ENCODE data around the gene CARD18. TPM values are rescaled to one million over a fixed set of nuclear protein-coding genes. Genes with fewer than 3 reads are reported as not detected.

CARD18 gene
- total RNA-seq, 1 experiment from 2014 or later = not detected

GRCh38 chr11:105156720-105157119 is 17.2 kb upstream of the CARD18 start:
- CTCF ChIA-PET = interaction anchor here (1.2 to 1.8 kb wide), 2 partner anchors 8 to 24 kb away, joined by 3 to 6 read pairs; no protein-coding TSS in a partner anchor
- Mint-ChIP-seq H3K4me3 (ENCODE audit: unreplicated experiment) (no peak overlapping the region), H3K27ac (ENCODE audit: low read depth, unreplicated experiment) (no peak overlapping the region), H3K4me1 (ENCODE audit: insufficient read depth, unreplicated experiment) (peaks cover 8% of the 10 kb centered on the region), H3K36me3 (ENCODE audit: insufficient read depth, unreplicated experiment) (no peaks in the 10 kb centered on the region), H3K27me3 (ENCODE audit: insufficient read depth, unreplicated experiment) (no peaks in the 10 kb centered on the region), H3K9me3 (ENCODE audit: unreplicated experiment) (no peaks in the 10 kb centered on the region)
- POLR2A ChIA-PET = no interaction called here
- no TSS peak for BruUV-seq (replicated peaks)
- DNase-seq (ENCODE audit: unreplicated experiment) = no peak
- no peak for TF ChIP-seq CTCF (IDR thresholded peaks at IDR 0.05; ENCODE audit: unreplicated experiment)
- intact Hi-C loops (cut with micrococcal nuclease) = no loop called here

- no peak overlapping the region for H3K27ac Mint-ChIP-seq (ENCODE audit: low read depth, unreplicated experiment)
- POLR2A ChIA-PET = no interaction called here
- no peak overlapping the region for H3K4me3 Mint-ChIP-seq (ENCODE audit: unreplicated experiment)
- DNase-seq (ENCODE audit: unreplicated experiment) = no peak
- H3K36me3 Mint-ChIP-seq (ENCODE audit: insufficient read depth, unreplicated experiment) = no peaks in the 10 kb centered on the region
- H3K27me3 Mint-ChIP-seq (ENCODE audit: insufficient read depth, unreplicated experiment) = no peaks in the 10 kb centered on the region
- BruUV-seq (replicated peaks) = no TSS peak
- H3K4me1 Mint-ChIP-seq (ENCODE audit: insufficient read depth, unreplicated experiment) = peaks cover 8% of the 10 kb centered on the region
- intact Hi-C loops (cut with micrococcal nuclease) = no loop called here
- H3K9me3 Mint-ChIP-seq (ENCODE audit: unreplicated experiment) = no peaks in the 10 kb centered on the region
- no peak for TF ChIP-seq CTCF (IDR thresholded peaks at IDR 0.05; ENCODE audit: unreplicated experiment)
- CTCF ChIA-PET = no interaction called here
Observed at GRCh38 chr11:105156231-105156630, 16.7 kb upstream of the CARD18 start.

GRCh38 chr11:105155679-105156078 is 16.1 kb upstream of the CARD18 start:
- DNase-seq (ENCODE audit: unreplicated experiment) = no peak
- H3K27ac Mint-ChIP-seq (ENCODE audit: low read depth, unreplicated experiment) = no peak overlapping the region
- H3K4me3 Mint-ChIP-seq (ENCODE audit: unreplicated experiment) = no peak overlapping the region
- H3K4me1 Mint-ChIP-seq (ENCODE audit: insufficient read depth, unreplicated experiment) = peaks cover 8% of the 10 kb centered on the region
- POLR2A ChIA-PET = no interaction called here
- BruUV-seq (replicated peaks) = no TSS peak
- no peak for TF ChIP-seq CTCF (IDR thresholded peaks at IDR 0.05; ENCODE audit: unreplicated experiment)
- H3K27me3 Mint-ChIP-seq (ENCODE audit: insufficient read depth, unreplicated experiment) = no peaks in the 10 kb centered on the region
- no peaks in the 10 kb centered on the region for H3K9me3 Mint-ChIP-seq (ENCODE audit: unreplicated experiment)
- intact Hi-C loops (cut with micrococcal nuclease) = no loop called here
- H3K36me3 Mint-ChIP-seq (ENCODE audit: insufficient read depth, unreplicated experiment) = no peaks in the 10 kb centered on the region
- CTCF ChIA-PET = interaction anchor here (0.6 kb wide), 1 partner anchor 49 kb away, joined by 3 read pairs; no protein-coding TSS in a partner anchor

- peaks cover 8% of the 10 kb centered on the region for H3K4me1 Mint-ChIP-seq (ENCODE audit: insufficient read depth, unreplicated experiment)
- H3K27me3 Mint-ChIP-seq (ENCODE audit: insufficient read depth, unreplicated experiment) = no peaks in the 10 kb centered on the region
- no peak for TF ChIP-seq CTCF (IDR thresholded peaks at IDR 0.05; ENCODE audit: unreplicated experiment)
- no peak overlapping the region for H3K4me3 Mint-ChIP-seq (ENCODE audit: unreplicated experiment)
- no peak overlapping the region for H3K27ac Mint-ChIP-seq (ENCODE audit: low read depth, unreplicated experiment)
- ChIA-PET CTCF (no interaction called here), POLR2A (interaction anchor here (1.1 kb wide), 1 partner anchor 9 kb away, joined by 4 read pairs; no protein-coding TSS in a partner anchor)
- BruUV-seq (replicated peaks) = no TSS peak
- intact Hi-C loops (cut with micrococcal nuclease) = no loop called here
- no peaks in the 10 kb centered on the region for H3K36me3 Mint-ChIP-seq (ENCODE audit: insufficient read depth, unreplicated experiment)
- no peak for DNase-seq (ENCODE audit: unreplicated experiment)
- no peaks in the 10 kb centered on the region for H3K9me3 Mint-ChIP-seq (ENCODE audit: unreplicated experiment)
Observed at GRCh38 chr11:105153392-105153791, 13.8 kb upstream of the CARD18 start.

Data from MCF 10A (cell line).